HEK293T (cell line): ENCODE measurements around the gene CYB5D1.

ENCODE experiments used
- CTCF ChIA-PET: fragments of 350-600 bp; formaldehyde crosslinking; extraction: SDS; loops from one replicate; lab custom pipeline; 2021; ENCODE audit warnings: antibody characterized with exemption, inconsistent platforms; lab: Yijun Ruan, JAX
- POLR2A ChIA-PET: fragments of 350-600 bp; formaldehyde crosslinking; extraction: SDS; loops from one replicate; lab custom pipeline; 2020; ENCODE audit warnings: antibody characterized with exemption, inconsistent platforms; lab: Yijun Ruan, JAX
- DNase-seq: peaks from one replicate; pipeline ENCODE4 v3.0.0; 2012; ENCODE audit warnings: mixed read lengths; ENCODE audit errors: extremely low spot score
- ARNT ChIP-seq: fragments of 450-650 bp; IDR thresholded peaks from 2 replicates; pipeline ENCODE4 v1.6.1; 2017; ENCODE audit warnings: mild to moderate bottlenecking
- BHLHE40 ChIP-seq: fragments of 450-650 bp; IDR thresholded peaks from 2 replicates; pipeline ENCODE4 v1.6.1; 2016; ENCODE audit warnings: mild to moderate bottlenecking, moderate library complexity, borderline replicate concordance
- CTBP1 ChIP-seq: fragments of 450-650 bp; IDR thresholded peaks from 2 replicates; pipeline ENCODE4 v1.6.1; 2016; ENCODE audit warnings: borderline replicate concordance
- ELF4 ChIP-seq: fragments of 450-650 bp; IDR thresholded peaks from 2 replicates; pipeline ENCODE4 v1.6.1; 2017; ENCODE audit warnings: antibody characterized with exemption
- FOXA1 ChIP-seq: fragments of 450-650 bp; IDR thresholded peaks from 2 replicates; pipeline ENCODE4 v1.6.1; 2016; ENCODE audit warnings: mild to moderate bottlenecking
- FOXK2 ChIP-seq: fragments of 450-650 bp; IDR thresholded peaks from 2 replicates; pipeline ENCODE4 v1.6.1; 2016; ENCODE audit warnings: mild to moderate bottlenecking
- FOXM1 ChIP-seq: fragments of 450-650 bp; IDR thresholded peaks from 2 replicates; pipeline ENCODE4 v1.6.1; 2017; ENCODE audit warnings: mild to moderate bottlenecking, borderline replicate concordance
- HDGF ChIP-seq: fragments of 450-650 bp; IDR thresholded peaks from 2 replicates; pipeline ENCODE4 v1.6.1; 2017; ENCODE audit warnings: antibody characterized with exemption, borderline replicate concordance
- L3MBTL2 ChIP-seq: fragments of 450-650 bp; conservative IDR thresholded peaks from 2 replicates; pipeline ENCODE4 v1.6.1; 2016; ENCODE audit warnings: mild to moderate bottlenecking
- LEF1 ChIP-seq: fragments of 450-650 bp; IDR thresholded peaks from 2 replicates; pipeline ENCODE4 v1.6.1; 2017; ENCODE audit warnings: mild to moderate bottlenecking, borderline replicate concordance
- NFRKB ChIP-seq: fragments of 450-650 bp; IDR thresholded peaks from 2 replicates; pipeline ENCODE4 v1.6.1; 2016; ENCODE audit warnings: mild to moderate bottlenecking, moderate library complexity
- PKNOX1 ChIP-seq: fragments of 450-650 bp; IDR thresholded peaks from 2 replicates; pipeline ENCODE4 v1.6.1; 2016
- SP1 ChIP-seq: fragments of 450-650 bp; IDR thresholded peaks from 2 replicates; pipeline ENCODE4 v1.6.1; 2017
- SUZ12 ChIP-seq: fragments of 450-650 bp; IDR thresholded peaks from 2 replicates; pipeline ENCODE4 v1.6.1; 2016; ENCODE audit warnings: mild to moderate bottlenecking
- TARDBP ChIP-seq: fragments of 450-650 bp; IDR thresholded peaks from 2 replicates; pipeline ENCODE4 v1.6.1; 2016
- ZNF384 ChIP-seq: fragments of 450-650 bp; IDR thresholded peaks from 2 replicates; pipeline ENCODE4 v1.6.1; 2016

The CYB5D1 gene

DNA sequence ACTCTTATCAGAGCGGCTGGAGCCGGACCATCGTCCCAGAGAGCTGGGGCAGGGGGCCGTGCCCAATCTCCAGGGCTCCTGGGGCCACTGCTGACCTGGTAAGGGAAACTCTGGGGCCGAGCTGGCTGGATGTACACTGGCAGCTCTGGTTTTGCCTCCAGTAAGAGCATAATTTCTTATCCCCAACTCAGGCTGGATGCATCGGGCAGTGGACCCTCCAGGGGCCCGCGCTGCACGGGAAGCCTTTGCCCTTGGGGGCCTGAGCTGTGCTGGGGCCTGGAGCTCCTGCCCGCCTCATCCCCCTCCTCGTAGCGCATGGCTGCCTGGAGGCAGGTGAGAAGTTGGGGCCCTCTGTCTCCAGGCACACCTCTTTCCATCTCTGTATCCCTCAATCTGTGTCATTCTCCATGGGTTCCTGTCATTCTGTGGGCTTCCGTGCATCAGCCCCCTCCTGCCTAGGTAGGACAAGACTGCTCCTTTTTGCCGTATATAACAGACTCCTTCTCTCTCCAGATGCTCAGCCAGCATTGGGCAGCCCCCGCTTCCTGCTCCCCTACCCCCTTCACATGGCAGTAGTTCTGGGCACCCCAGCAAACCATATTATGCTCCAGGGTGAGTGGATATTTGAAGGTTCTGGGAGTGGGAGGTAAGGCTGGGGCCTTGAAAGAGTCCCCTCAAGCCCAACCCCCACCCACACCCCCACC is 12.3 kb upstream of the CYB5D1 start:
- ChIA-PET POLR2A (interaction anchor here (0.9 to 1.4 kb wide), 5 partner anchors 10 to 129 kb away, joined by 3 to 14 read pairs (median 5); partner anchors contain the start of genes CNTROB, KDM6B, NAA38 and TRAPPC1), CTCF (interaction anchor here (1.1 to 1.4 kb wide), 3 partner anchors 12 to 102 kb away, joined by 3 to 4 read pairs (median 3); partner anchors contain the start of gene KDM6B)
- TF ChIP-seq L3MBTL2: no peak
- no peak for TF ChIP-seq LEF1
- TF ChIP-seq ELF4: no peak
- TF ChIP-seq HDGF: no peak
- no peak for TF ChIP-seq FOXM1
- TF ChIP-seq ARNT: no peak
- TF ChIP-seq CTBP1: no peak
- DNase-seq: no peak

DNA sequence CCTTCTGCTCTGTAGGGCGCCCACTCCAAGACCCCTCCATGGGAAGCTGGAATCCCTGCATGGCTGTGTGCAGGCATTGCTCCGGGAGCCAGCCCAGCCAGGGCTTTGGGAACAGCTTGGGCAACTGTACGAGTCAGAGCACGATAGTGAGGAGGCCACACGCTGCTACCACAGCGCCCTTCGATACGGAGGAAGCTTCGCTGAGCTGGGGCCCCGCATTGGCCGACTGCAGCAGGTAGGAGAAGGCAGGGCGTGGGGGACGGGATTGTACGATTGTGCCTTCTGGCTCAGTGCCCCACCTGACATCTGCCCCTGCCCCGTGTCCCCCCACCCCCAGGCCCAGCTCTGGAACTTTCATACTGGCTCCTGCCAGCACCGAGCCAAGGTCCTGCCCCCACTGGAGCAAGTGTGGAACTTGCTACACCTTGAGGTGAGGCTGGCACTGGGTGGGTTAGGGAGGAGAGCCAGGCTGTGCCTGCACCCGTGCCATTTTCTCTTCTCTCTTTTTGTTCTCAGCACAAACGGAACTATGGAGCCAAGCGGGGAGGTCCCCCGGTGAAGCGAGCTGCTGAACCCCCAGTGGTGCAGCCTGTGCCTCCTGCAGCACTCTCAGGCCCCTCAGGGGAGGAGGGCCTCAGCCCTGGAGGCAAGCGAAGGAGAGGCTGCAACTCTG is 11.6 kb upstream of the CYB5D1 start:
- TF ChIP-seq ELF4 (no peak), NFRKB (no peak), SP1 (no peak), SUZ12 (no peak), FOXM1 (no peak), HDGF (no peak), FOXK2 (no peak), ARNT (no peak)
- POLR2A ChIA-PET: no interaction called here
- CTCF ChIA-PET: interaction anchor here (1.4 kb wide), 1 partner anchor 103 kb away, joined by 3 read pairs; no protein-coding TSS in a partner anchor
- no peak for DNase-seq

DNA sequence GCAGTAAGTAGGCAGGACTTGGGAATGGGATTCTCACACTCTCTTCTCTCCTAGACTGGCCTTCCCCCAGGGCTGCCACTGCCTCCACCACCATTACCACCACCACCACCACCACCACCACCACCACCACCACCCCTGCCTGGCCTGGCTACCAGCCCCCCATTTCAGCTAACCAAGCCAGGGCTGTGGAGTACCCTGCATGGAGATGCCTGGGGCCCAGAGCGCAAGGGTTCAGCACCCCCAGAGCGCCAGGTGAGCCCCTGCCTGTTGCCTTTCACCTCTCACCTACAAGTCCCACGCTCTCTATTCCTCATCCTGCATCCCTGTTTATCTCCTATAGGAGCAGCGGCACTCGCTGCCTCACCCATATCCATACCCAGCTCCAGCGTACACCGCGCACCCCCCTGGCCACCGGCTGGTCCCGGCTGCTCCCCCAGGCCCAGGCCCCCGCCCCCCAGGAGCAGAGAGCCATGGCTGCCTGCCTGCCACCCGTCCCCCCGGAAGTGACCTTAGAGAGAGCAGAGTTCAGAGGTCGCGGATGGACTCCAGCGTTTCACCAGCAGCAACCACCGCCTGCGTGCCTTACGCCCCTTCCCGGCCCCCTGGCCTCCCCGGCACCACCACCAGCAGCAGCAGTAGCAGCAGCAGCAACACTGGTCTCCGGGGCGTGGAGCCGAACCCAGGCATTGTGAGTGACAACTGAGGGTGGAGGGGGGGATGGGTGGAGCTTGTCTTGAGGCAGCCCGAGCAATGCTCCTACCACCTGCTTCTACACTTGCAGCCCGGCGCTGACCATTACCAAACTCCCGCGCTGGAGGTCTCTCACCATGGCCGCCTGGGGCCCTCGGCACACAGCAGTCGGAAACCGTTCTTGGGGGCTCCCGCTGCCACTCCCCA is 10.8 kb upstream of the CYB5D1 start:
- POLR2A ChIA-PET: no interaction called here

GRCh38 chr17:7848131-7848579 is 9.6 kb upstream of the CYB5D1 start:
- TF ChIP-seq PKNOX1 (no peak), SUZ12 (no peak)
- POLR2A ChIA-PET: no interaction called here
- DNase-seq: no peak
- CTCF ChIA-PET: interaction anchor here (0.6 kb wide), 1 partner anchor 170 kb away, joined by 4 read pairs; no protein-coding TSS in a partner anchor

More for the DNA sequence above, 10.8 kb upstream of the CYB5D1 start:
- TF ChIP-seq BHLHE40: no peak
- no peak for TF ChIP-seq SUZ12
- no peak for TF ChIP-seq HDGF
- no peak for TF ChIP-seq FOXA1
- no peak for TF ChIP-seq ELF4
- no peak for TF ChIP-seq PKNOX1
- TF ChIP-seq ZNF384: no peak
- TF ChIP-seq FOXK2: no peak
- no peak for TF ChIP-seq CTBP1
- no peak for DNase-seq
- CTCF ChIA-PET: no interaction called here

DNA sequence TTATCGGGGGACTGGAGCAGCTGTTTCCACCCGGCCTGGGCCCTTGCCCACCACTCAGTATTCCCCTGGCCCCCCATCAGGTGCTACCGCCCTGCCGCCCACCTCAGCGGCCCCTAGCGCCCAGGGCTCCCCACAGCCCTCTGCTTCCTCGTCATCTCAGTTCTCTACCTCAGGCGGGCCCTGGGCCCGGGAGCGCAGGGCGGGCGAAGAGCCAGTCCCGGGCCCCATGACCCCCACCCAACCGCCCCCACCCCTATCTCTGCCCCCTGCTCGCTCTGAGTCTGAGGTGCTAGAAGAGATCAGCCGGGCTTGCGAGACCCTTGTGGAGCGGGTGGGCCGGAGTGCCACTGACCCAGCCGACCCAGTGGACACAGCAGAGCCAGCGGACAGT is 9.1 kb upstream of the CYB5D1 start:
- DNase-seq: no peak
- CTCF ChIA-PET: no interaction called here
- TF ChIP-seq PKNOX1: no peak
- TF ChIP-seq ARNT: no peak
- no peak for TF ChIP-seq NFRKB
- no peak for TF ChIP-seq FOXA1
- TF ChIP-seq FOXM1: no peak
- no peak for TF ChIP-seq CTBP1
- TF ChIP-seq BHLHE40: no peak
- TF ChIP-seq TARDBP: no peak
- TF ChIP-seq HDGF: no peak
- TF ChIP-seq SUZ12: no peak
- no peak for TF ChIP-seq LEF1
- TF ChIP-seq L3MBTL2: no peak
- TF ChIP-seq SP1: no peak
- no peak for TF ChIP-seq ZNF384
- no peak for TF ChIP-seq FOXK2
- POLR2A ChIA-PET: no interaction called here
